ENCODE measurements around the gene DIS3L.

GRCh38 chr15:66261056-66261455, 32.3 kb upstream of the DIS3L start:
- TF ChIP-seq POLR2A (IDR thresholded peaks at IDR 0.05): no peak
- TF ChIP-seq CTCF (IDR thresholded peaks at IDR 0.05): no peak
